GM21515 (cell line): ENCODE measurements around the gene VDR.

Experiments used
- ATAC-seq: cut with Tn5 transposase; IDR thresholded peaks from one replicate; pipeline ENCODE4 v1.9.1; 2021; ENCODE audit not compliant: unreplicated experiment

VDR gene

GRCh38 chr12:47931187-47931586, 26.4 kb upstream of the VDR start:
- no peak for ATAC-seq

DNA sequence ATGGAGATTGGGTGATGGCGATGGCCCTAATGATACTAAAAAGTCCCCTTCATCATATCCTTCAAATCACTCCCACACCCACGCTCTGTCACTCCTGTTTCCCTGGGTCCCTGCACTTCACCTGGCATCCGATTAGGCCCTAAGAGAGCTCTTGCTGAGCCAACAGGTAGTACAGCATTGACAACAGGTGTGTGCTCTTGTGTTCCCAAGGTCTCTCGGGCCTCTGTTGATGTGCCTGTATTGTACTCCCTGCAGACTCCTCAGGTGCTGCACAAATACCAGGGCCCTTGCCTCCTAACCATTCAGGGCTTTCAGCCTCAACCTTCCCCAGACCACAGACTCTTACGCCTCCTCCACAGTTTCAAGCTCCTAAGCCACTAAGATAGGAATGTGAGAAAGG, 25.8 kb upstream of the VDR start:
- no peak for ATAC-seq

GRCh38 chr12:47927346-47927745, 22.6 kb upstream of the VDR start:
- ATAC-seq, result no peak

GRCh38 chr12:47921907-47922306, 17.1 kb upstream of the VDR start:
- no peak for ATAC-seq

DNA sequence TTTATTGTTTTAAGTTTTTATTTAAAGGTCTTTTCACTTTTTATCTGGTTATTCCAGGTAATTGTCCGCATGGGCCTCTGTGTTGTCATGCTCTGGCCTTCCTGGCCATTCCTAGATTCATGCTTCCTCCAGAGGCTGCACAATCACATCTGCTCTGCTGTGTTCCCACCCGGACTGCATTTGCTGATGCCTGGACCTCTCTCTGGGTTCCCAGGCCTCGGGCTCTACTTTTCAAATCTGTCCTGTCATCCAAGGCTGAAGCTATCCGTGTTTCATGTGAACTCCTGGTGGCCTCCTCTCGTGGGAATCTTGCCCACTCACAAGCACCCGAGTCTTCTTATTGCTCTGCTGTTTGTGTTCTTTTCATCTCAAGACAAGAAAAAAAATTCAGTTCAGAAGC, 16.1 kb upstream of the VDR start:
- no peak for ATAC-seq

DNA sequence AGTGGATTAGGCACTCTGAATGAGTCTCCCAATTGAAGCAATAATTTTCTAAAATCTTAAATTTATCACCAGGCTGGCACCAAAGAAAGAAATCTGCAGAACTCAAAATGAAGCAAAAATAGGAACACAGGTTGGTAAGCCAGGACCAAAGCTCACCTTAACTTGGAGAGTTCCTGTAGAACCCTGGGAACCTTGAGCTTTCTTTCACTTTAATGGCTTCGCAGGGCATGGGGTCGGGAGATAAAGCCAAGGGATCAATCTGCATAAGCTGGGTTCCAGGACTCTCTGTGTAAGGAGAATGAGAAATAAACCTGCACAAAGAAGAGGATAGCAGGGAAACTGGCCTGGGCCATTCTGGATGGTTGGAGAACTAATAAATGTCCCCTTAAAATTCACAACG, 8.3 kb upstream of the VDR start:
- no peak for ATAC-seq

DNA sequence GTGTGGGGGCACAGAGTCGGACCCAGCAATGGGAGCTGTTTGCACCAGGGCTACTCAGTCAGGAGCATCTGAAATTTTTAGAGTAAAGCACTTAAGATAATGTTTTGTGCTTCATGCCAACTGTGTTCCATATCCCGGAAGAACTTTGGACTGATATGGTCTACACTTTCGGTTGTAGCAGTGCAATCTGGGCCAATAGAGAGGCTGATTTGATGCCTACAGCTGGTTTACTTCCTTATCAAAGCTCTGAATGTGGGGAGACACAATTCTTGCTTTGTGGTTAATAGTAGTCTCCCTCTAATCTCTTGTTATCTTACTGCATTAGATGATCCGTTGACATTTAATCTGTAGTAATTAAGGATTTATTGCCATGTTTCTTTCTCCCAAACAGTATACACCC, 7.8 kb upstream of the VDR start:
- ATAC-seq, result no peak

GRCh38 chr12:47910981-47911380, 6.2 kb upstream of the VDR start:
- ATAC-seq, result no peak

DNA sequence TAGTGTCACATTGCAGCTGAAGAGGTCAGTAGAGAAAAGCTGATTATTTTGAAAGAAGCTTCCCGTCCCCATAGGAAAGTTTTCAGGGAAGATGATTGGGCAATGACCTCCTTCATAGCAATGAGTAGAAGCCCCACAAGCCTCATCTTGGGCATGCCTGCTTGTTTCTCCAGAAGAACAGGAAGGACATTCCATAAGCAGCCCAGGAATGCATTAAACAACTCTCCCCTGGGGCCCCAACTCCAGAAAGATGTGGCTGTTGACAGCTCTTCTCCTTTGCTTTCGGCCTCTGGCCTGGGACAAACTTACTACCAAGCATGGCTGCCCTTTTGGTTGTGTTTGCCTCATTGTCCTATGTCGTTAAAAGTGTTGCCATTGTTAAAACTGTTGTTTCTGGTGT, 5.7 kb upstream of the VDR start:
- no peak for ATAC-seq

DNA sequence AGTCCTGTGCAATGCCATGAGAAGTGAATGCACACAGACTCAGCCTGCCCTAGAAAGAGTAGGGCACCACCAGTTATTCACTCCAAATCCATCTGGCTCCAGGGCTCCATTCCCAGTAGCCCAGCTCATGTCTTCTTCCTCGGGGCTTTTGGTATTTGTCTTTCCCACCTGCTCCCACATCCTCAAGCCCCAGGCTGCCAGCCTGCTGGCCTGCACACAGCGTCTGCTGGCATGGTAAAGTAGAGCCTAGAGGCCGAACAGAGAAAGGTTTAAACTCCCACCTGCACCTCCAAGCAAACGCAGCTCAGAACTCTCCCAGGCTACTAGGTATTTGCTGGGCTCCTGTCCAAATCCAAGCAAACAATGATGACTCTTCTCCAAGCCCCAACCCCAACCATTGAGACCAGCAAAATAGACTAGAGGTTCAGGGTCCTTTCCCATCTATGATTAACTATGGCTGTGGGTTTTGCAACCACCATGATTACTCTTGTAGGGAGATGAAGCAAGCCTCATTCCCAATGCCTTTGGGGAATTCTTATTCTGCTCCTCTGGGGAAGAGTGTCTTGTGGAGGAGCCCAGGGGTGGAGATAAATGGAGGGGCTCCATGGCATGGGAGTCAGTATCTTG, 5.2 kb upstream of the VDR start:
- no peak for ATAC-seq

DNA sequence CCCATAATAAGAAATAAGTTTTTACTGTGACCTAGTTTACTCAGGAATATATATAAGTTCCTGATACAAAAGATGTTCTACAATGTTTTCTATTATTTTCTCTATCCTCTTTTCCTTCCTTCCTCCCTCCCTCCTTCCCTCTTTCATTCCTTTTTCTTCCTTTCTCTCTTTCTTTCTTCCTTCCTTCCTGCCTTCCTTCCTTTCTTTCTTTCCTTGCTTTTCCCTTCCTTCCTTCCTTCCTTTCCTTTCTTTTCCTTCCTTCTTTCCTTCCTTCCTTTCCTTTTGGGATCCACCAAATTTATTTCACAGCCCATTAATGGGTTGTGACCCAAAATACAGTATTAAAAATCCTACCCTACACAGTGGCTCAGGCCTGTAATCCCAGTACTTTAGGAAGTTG, 3.9 kb upstream of the VDR start:
- no peak for ATAC-seq

- ATAC-seq, result no peak
Observed at GRCh38 chr12:47907851-47908454, 3.2 kb upstream of the VDR start.

GRCh38 chr12:47903927-47904712, 674 bp downstream of the VDR start:
- ATAC-seq, result no peak

DNA sequence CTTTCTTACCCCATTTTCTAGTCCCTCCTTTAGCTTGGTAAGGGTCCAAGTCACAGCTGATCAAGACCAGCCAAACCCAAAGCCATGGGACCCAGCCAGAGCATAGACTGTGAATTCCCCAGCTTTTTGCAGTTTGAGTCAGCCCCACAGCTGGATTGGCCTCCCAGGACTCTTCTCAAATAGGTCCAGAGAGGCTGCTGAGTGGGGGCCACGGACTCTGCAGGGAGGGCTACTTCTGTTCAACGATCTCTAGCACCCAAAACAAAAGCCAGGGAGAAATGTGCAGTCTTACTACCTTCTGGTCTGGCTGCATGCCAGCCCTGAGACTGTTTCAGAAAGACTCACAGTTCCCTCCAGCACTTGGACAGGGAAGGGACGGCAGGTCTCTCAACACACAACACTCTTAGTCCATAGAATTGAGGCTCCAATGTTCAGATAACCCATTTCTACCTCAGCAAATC, 1.6 kb downstream of the VDR start:
- no peak for ATAC-seq

- no peak for ATAC-seq
Observed at GRCh38 chr12:47902131-47902639, 2.6 kb downstream of the VDR start.

GRCh38 chr12:47901718-47902093, 3.1 kb downstream of the VDR start:
- no peak for ATAC-seq

- no peak for ATAC-seq
Observed at GRCh38 chr12:47901063-47901717, 3.6 kb downstream of the VDR start.

DNA sequence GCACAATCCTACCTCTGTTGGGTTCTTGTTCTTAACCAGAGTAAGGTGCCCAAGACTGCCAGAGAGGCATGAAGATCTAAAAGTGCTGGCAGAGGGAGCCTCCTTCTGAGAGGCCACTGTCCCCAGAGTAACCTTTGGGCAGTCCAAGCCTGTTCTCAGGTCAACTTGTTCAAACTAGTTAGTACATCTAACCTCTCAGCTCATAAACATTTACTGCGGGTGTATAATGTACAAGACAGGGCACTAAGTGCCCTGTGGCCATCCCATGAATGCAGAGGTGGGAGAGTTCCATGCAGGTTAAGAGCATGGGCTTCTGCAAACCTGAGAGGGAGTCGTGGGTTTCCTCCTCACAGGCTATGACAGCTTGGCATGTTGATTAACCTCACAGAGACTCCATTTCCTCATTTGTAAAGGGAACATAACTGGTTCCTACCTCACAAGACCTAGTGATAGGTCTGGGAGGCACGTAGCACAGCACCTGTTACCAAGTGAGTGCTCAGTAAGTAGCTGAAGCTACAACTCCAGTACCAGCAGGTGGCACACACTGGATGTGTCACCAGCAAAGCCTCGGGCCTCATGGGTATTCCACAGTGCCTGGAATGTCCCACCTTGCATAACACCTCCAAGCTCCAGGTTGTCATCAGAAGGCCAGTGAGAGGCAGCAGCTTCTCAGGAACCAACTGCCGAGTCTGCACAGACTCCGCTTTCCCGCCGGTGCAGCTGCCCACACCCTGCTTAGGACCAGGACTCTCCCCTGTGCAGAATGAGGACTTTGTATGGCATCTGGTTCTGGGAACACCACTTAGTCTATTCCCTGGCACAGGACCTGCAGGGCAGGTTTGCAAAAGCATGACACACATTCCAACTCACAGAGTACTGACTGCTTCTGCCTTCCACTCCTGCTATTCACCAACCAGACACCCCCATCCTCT, 4.4 kb downstream of the VDR start:
- ATAC-seq, result no peak

- no peak for ATAC-seq
Observed at GRCh38 chr12:47899466-47899865, 5.3 kb downstream of the VDR start.

DNA sequence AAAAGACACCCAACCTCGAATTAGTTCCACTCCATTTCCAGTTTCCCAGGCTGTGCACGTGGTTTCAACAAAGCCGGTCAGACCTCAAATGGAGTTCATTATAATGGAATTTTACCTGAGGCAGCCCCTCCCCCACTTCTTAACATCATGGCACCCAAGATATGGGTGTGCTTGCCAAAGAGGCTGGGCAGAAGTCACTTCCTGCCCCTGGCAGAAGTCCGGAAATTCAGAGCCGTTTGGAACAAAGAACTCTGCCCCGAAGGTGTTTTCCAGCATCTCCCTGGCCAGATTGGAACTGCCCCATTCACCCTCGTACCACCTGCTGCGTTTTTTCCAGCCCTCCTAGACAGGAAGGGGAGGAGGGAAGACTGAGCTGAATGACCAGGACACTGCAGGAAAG, 8.2 kb downstream of the VDR start:
- ATAC-seq, result no peak

DNA sequence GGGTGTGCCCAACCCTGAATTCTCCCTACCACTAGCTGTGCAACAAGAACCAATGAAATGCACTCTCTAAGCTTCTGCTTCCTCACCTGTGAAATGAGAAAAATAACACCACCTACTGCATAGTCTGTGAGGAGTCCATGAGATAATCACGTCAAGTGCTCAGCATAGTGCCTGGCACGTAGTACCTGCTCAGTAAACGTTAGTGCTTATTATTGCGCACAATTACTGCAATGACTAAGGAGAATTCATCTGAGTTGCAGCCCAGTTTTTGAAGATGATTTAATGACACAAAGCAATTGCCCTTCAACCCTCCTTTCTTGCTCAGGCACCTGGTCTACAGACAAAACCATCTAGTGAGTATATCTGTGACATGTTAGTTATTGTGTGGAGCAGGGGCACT, 8.8 kb downstream of the VDR start:
- ATAC-seq, result no peak
